ENCODE measurements around the gene LRP1.

- TF ChIP-seq GABPA (IDR thresholded peaks at IDR 0.05; ENCODE audit: low read depth), result no peak
- no peak for TF ChIP-seq CTCF (IDR thresholded peaks at IDR 0.05; ENCODE audit: insufficient read depth, low read length)
- TF ChIP-seq POLR2AphosphoS5 (IDR thresholded peaks at IDR 0.05; ENCODE audit: low read depth), result no peak
Observed at GRCh38 chr12:57212701-57213057, 84.4 kb downstream of the LRP1 start.
